IMR-90 (cell line): Measurements from ENCODE around the gene PGPEP1. TPM values are rescaled to one million over a fixed set of nuclear protein-coding genes. Genes with fewer than 3 reads are reported as not detected.

Source experiments
- ATAC-seq: fragments of 200-7000 bp; cut with Tn5 transposase; 2 replicates; pipeline ENCODE4 v1.9.1; 2020; ENCODE audit warnings: low read depth, mild to moderate bottlenecking, moderate library complexity
- BruUV-seq: library from RNA; stranded (reverse); fragments of 400-500 nt; replicated peaks from 2 replicates; lab custom pipeline; 2021; lab: Mats Ljungman, UMichigan
- CTCF ChIA-PET: fragments of 300-600 bp; formaldehyde crosslinking; extraction: SDS; loops from one replicate; lab custom pipeline; 2021; ENCODE audit warnings: antibody characterized with exemption; lab: Yijun Ruan, JAX
- POLR2A ChIA-PET: fragments of 300-600 bp; sonication (Branson Sonifier 250); formaldehyde crosslinking; loops from one replicate; lab custom pipeline; 2022; ENCODE audit warnings: antibody characterized with exemption; ENCODE audit not compliant: unreplicated experiment; lab: Charles Lee
- DNase-seq: peaks from one replicate; pipeline ENCODE4 v3.0.0; 2013
- H2AFZ ChIP-seq: replicated peaks from 2 replicates; pipeline ENCODE3; 2013; ENCODE audit warnings: low read length, mild to moderate bottlenecking; ENCODE audit not compliant: poor library complexity
- H2AK5ac ChIP-seq: 2 replicates; pipeline ENCODE4 v1.6.1; 2013; ENCODE audit warnings: low read depth, low read length, inconsistent platforms
- H2AK9ac ChIP-seq: replicated peaks from 2 replicates; pipeline ENCODE3; 2013; ENCODE audit warnings: mild to moderate bottlenecking, low read depth, low read length, moderate library complexity; ENCODE audit not compliant: poor library complexity
- H2BK120ac ChIP-seq: 2 replicates; pipeline ENCODE4 v1.6.1; 2013; ENCODE audit warnings: low read depth, low read length, inconsistent platforms
- H2BK15ac ChIP-seq: 3 replicates; pipeline ENCODE4 v1.6.1; 2013; ENCODE audit warnings: low read depth, low read length, inconsistent platforms
- H2BK20ac ChIP-seq: 2 replicates; pipeline ENCODE4 v1.6.1; 2013; ENCODE audit warnings: low read depth, mild to moderate bottlenecking, inconsistent platforms, low read length, moderate library complexity
- H2BK5ac ChIP-seq: 2 replicates; pipeline ENCODE4 v1.6.1; 2013; ENCODE audit warnings: mild to moderate bottlenecking, low read depth, low read length, inconsistent platforms; ENCODE audit not compliant: poor library complexity, severe bottlenecking
- H3K14ac ChIP-seq: replicated peaks from 2 replicates; pipeline ENCODE4 v1.6.1; 2013; ENCODE audit warnings: low read depth, low read length, inconsistent platforms
- H3K18ac ChIP-seq: 2 replicates; pipeline ENCODE4 v1.6.1; 2013; ENCODE audit warnings: low read depth, low read length, control low read depth
- H3K23ac ChIP-seq: 2 replicates; pipeline ENCODE4 v1.6.1; 2013; ENCODE audit warnings: low read depth, low read length, inconsistent platforms
- H3K27ac ChIP-seq: 2 replicates; pipeline ENCODE4 v1.5.1; 2013; ENCODE audit warnings: mild to moderate bottlenecking, control low read depth, low read length; ENCODE audit not compliant: insufficient read depth
- H3K27me3 ChIP-seq: 2 replicates; pipeline ENCODE4 v1.6.1; 2013; ENCODE audit warnings: low read length; ENCODE audit not compliant: control insufficient read depth, insufficient read depth
- H3K36me3 ChIP-seq: 2 replicates; pipeline ENCODE4 v1.6.1; 2013; ENCODE audit warnings: low read length, mixed read lengths; ENCODE audit not compliant: control insufficient read depth, insufficient read depth
- H3K4ac ChIP-seq: 2 replicates; pipeline ENCODE4 v1.6.1; 2013; ENCODE audit warnings: low read depth, low read length, inconsistent platforms
- H3K4me1 ChIP-seq: 2 replicates; pipeline ENCODE4 v1.6.1; 2013; ENCODE audit warnings: low read length, mixed read lengths; ENCODE audit not compliant: control insufficient read depth, insufficient read depth
- H3K4me2 ChIP-seq: 2 replicates; pipeline ENCODE4 v1.6.1; 2013; ENCODE audit warnings: low read depth, mild to moderate bottlenecking, control low read depth, low read length, moderate library complexity
- H3K4me3 ChIP-seq: 2 replicates; pipeline ENCODE4 v1.5.1; 2013; ENCODE audit warnings: low read depth, mild to moderate bottlenecking, control low read depth, low read length, moderate library complexity; ENCODE audit not compliant: insufficient read depth
- H3K56ac ChIP-seq: 2 replicates; pipeline ENCODE4 v1.6.1; 2013; ENCODE audit warnings: low read length, inconsistent platforms; ENCODE audit not compliant: insufficient read depth; ENCODE audit errors: extremely low read depth
- H3K79me1 ChIP-seq, 2 experiments: 2 replicates each; pipeline ENCODE4 v1.6.1; 2013; ENCODE audit warnings: low read length in 2 of 2, inconsistent platforms in 1 of 2, low read depth in 1 of 2
- H3K9ac ChIP-seq: 2 replicates; pipeline ENCODE4 v1.6.1; 2013; ENCODE audit warnings: low read depth, low read length, control low read depth
- H3K9me1 ChIP-seq: 2 replicates; pipeline ENCODE4 v1.6.1; 2013; ENCODE audit warnings: low read length, inconsistent platforms; ENCODE audit not compliant: insufficient read depth
- H3K9me3 ChIP-seq: 2 replicates; pipeline ENCODE4 v1.6.1; 2013; ENCODE audit warnings: low read length; ENCODE audit not compliant: control insufficient read depth, insufficient read depth
- H4K20me1 ChIP-seq: 2 replicates; pipeline ENCODE4 v1.6.1; 2013; ENCODE audit warnings: low read length, inconsistent platforms; ENCODE audit not compliant: insufficient read depth
- H4K5ac ChIP-seq: 2 replicates; pipeline ENCODE4 v1.6.1; 2013; ENCODE audit warnings: mild to moderate bottlenecking, low read depth, low read length, control low read depth
- H4K8ac ChIP-seq, 2 experiments: 2 replicates each; pipeline ENCODE4 v1.6.1; 2013; ENCODE audit warnings: low read depth in 2 of 2, low read length in 2 of 2, control low read depth in 1 of 2, inconsistent platforms in 1 of 2
- H4K91ac ChIP-seq: 2 replicates; pipeline ENCODE4 v1.6.1; 2013; ENCODE audit warnings: low read depth, low read length, inconsistent platforms; ENCODE audit not compliant: insufficient read depth
- CEBPB ChIP-seq: IDR thresholded peaks from 2 replicates; pipeline ENCODE4 v1.6.1; 2012; ENCODE audit warnings: low read depth, low read length, improper control_type of control experiment
- MAFK ChIP-seq: IDR thresholded peaks from 2 replicates; pipeline ENCODE4 v1.6.1; 2012; ENCODE audit warnings: low read depth, low read length, improper control_type of control experiment
- MAZ ChIP-seq: IDR thresholded peaks from 2 replicates; pipeline ENCODE4 v1.6.1; 2012; ENCODE audit warnings: low read depth, mild to moderate bottlenecking, low read length, improper control_type of control experiment, moderate library complexity, borderline replicate concordance
- NFE2L2 ChIP-seq: fragments of 150-350 bp; IDR thresholded peaks from 2 replicates; pipeline ENCODE4 v1.6.1; 2016; ENCODE audit warnings: low read depth, mild to moderate bottlenecking, low read length
- POLR2A ChIP-seq: IDR thresholded peaks from 2 replicates; pipeline ENCODE4 v1.6.1; 2012; ENCODE audit warnings: mild to moderate bottlenecking, low read depth, low read length
- RCOR1 ChIP-seq: IDR thresholded peaks from 2 replicates; pipeline ENCODE4 v1.6.1; 2012; ENCODE audit warnings: mild to moderate bottlenecking, low read length, improper control_type of control experiment; ENCODE audit not compliant: insufficient replicate concordance
- RFX5 ChIP-seq: IDR thresholded peaks from 2 replicates; pipeline ENCODE4 v1.8.0; 2012; ENCODE audit warnings: low read depth, mild to moderate bottlenecking, low read length, moderate library complexity
- SMC3 ChIP-seq: fragments of 150-350 bp; IDR thresholded peaks from 2 replicates; pipeline ENCODE4 v1.6.1; 2016; ENCODE audit warnings: low read depth, mild to moderate bottlenecking, antibody characterized with exemption, low read length, moderate library complexity
- WGBS, 2 experiments: methylation state at CpG; one replicate each; pipeline versions ENCODE4 v1.1.5 to v1.1.7; 2013; ENCODE audit warnings: missing lambda C conversion rate in 2 of 2; ENCODE audit not compliant: insufficient read length in 1 of 2; ENCODE audit errors: extremely low coverage in 2 of 2; 5-methylcytosine and 5-hydroxymethylcytosine counted together
- dilution Hi-C: fragments of 300-500 bp; cut with HindIII; formaldehyde crosslinking; loops from one replicate; pipeline ENCODE4 v1.14.3; 2018; ENCODE audit warnings: low sequenced_read_pairs; ENCODE audit not compliant: unreplicated experiment
- in situ Hi-C: fragments of 300-500 bp; cut with MboI; formaldehyde crosslinking; loops from 3 replicates; pipeline ENCODE4 v1.14.3; 2019; ENCODE audit warnings: low sequenced_read_pairs, inconsistent platforms, mixed read lengths
- intact Hi-C: fragments of 100-400 bp; cut with micrococcal nuclease; formaldehyde crosslinking; loops from 2 replicates; pipeline ENCODE4 v1.10.0; 2022
- polyA plus RNA-seq, 3 experiments: library from polyadenylated mRNA; depleted of rRNA; stranded (reverse); fragments of >200 nt; gene quantifications; 2 replicates each; pipeline ENCODE4 v1.2.3, GENCODE V29; 2012; ENCODE audit warnings: low replicate concordance in 1 of 3
- total RNA-seq: library from RNA; depleted of rRNA; stranded (reverse); fragments of >200 nt; gene quantifications from 2 replicates; pipeline ENCODE4 v1.2.3, GENCODE V29; 2012
- TF ChIP-seq, protein P1 (sequence below): fragments of 150-350 bp; IDR thresholded peaks from 2 replicates; pipeline ENCODE4 v1.6.1; 2016; ENCODE audit warnings: low read depth, mild to moderate bottlenecking, low read length, moderate library complexity, borderline replicate concordance
- TF ChIP-seq, protein P2 (sequence below): conservative IDR thresholded peaks from 2 replicates; pipeline ENCODE4 v1.5.1; 2012; ENCODE audit warnings: mild to moderate bottlenecking, low read depth, low read length, improper control_type of control experiment

PGPEP1 gene
- total and polyA plus RNA-seq, 2 of the 4 experiments (the other 2 are of a cell fraction), result 11.8 to 14.3 TPM

DNA sequence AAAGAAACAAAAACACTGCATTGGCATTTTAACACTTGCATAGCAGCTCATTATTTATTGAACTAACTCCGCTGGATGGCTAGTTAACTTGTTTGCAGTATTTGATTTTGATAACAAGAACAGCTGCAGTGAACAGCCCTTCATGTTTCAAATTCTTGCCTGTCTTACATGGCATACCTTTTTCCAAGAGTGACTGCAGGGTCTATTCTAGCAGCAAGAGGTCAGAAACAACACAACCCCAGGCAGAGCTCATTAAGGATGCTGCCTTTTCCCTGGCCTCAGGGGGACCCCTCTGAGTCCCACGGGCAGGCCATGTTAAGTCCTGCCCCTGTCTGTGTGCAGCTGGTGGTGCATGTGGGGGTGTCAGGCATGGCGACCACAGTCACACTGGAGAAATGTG, 16.6 kb downstream of the PGPEP1 start:
- in situ Hi-C loops, result no loop called here
- peaks cover 34% of the 10 kb centered on the region for H3K36me3 ChIP-seq
- no peak overlapping the region for H2AFZ ChIP-seq
- H2AK9ac ChIP-seq, result peak overlapping the region; percentile 73
- dilution Hi-C loops, result no loop called here
- no peak overlapping the region for H2BK5ac ChIP-seq
- no peak for ATAC-seq
- DNase-seq, result no peak
- no peak overlapping the region for H3K4me2 ChIP-seq
- no peak overlapping the region for H2BK120ac ChIP-seq
- intact Hi-C loops, result no loop called here
- no peak overlapping the region for H2AK5ac ChIP-seq
- ChIA-PET CTCF (no interaction called here), POLR2A (no interaction called here)
- H3K56ac ChIP-seq, result no peak overlapping the region
- TF ChIP-seq MAZ, result no peak
- TF ChIP-seq, protein P1, sequence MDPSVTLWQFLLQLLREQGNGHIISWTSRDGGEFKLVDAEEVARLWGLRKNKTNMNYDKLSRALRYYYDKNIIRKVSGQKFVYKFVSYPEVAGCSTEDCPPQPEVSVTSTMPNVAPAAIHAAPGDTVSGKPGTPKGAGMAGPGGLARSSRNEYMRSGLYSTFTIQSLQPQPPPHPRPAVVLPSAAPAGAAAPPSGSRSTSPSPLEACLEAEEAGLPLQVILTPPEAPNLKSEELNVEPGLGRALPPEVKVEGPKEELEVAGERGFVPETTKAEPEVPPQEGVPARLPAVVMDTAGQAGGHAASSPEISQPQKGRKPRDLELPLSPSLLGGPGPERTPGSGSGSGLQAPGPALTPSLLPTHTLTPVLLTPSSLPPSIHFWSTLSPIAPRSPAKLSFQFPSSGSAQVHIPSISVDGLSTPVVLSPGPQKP, result no peak
- no peak for TF ChIP-seq MAFK
- no peak for TF ChIP-seq CEBPB
- TF ChIP-seq RFX5, result no peak
- TF ChIP-seq RCOR1, result no peak
- TF ChIP-seq, protein P2, sequence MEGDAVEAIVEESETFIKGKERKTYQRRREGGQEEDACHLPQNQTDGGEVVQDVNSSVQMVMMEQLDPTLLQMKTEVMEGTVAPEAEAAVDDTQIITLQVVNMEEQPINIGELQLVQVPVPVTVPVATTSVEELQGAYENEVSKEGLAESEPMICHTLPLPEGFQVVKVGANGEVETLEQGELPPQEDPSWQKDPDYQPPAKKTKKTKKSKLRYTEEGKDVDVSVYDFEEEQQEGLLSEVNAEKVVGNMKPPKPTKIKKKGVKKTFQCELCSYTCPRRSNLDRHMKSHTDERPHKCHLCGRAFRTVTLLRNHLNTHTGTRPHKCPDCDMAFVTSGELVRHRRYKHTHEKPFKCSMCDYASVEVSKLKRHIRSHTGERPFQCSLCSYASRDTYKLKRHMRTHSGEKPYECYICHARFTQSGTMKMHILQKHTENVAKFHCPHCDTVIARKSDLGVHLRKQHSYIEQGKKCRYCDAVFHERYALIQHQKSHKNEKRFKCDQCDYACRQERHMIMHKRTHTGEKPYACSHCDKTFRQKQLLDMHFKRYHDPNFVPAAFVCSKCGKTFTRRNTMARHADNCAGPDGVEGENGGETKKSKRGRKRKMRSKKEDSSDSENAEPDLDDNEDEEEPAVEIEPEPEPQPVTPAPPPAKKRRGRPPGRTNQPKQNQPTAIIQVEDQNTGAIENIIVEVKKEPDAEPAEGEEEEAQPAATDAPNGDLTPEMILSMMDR, result no peak
- no peak for TF ChIP-seq NFE2L2
- no peak for TF ChIP-seq POLR2A
- TF ChIP-seq SMC3, result no peak
- H2BK20ac ChIP-seq, result no peak overlapping the region
- no peak overlapping the region for H3K14ac ChIP-seq
- WGBS, 2 experiments, result 100% methylated on average over 1 of the region's 3 CpGs; no CpG with 5 or more reads in 1 of the 2 experiments
- no peaks in the 10 kb centered on the region for H4K20me1 ChIP-seq
- H3K23ac ChIP-seq, result no peak overlapping the region
- H4K8ac ChIP-seq, result no peak overlapping the region
- H3K27me3 ChIP-seq, result no peaks in the 10 kb centered on the region
- BruUV-seq, result no TSS peak
- H4K5ac ChIP-seq, result no peak overlapping the region
- H4K91ac ChIP-seq, result no peak overlapping the region
- H3K4me1 ChIP-seq, result no peaks in the 10 kb centered on the region
- no peak overlapping the region for H3K27ac ChIP-seq
- no peak overlapping the region for H3K4ac ChIP-seq
- no peak overlapping the region for H3K9ac ChIP-seq
- no peak overlapping the region for H3K4me3 ChIP-seq
- peaks cover 0 to 4% of the 10 kb centered on the region in 2 experiments; a peak in 1 of 4 replicates for H3K79me1 ChIP-seq
- H3K18ac ChIP-seq, result no peak overlapping the region
- H3K9me1 ChIP-seq, result peaks cover 3% of the 10 kb centered on the region; the same call in 1 of the 2 replicates
- no peak overlapping the region for H2BK15ac ChIP-seq
- H3K9me3 ChIP-seq, result peaks cover 9% of the 10 kb centered on the region
